AG04450 (cell line): ENCODE data around the gene TRRAP. TPM values are rescaled to one million over a fixed set of nuclear protein-coding genes. Genes with fewer than 3 reads are reported as not detected.

Source experiments
- CTCF ChIA-PET: fragments of 300-600, 350-600 bp; formaldehyde crosslinking; extraction: SDS; loops from one replicate; lab custom pipeline; 2022; ENCODE audit warnings: antibody characterized with exemption, inconsistent platforms; lab: Charles Lee
- POLR2A ChIA-PET: fragments of 350-600 bp; formaldehyde crosslinking; extraction: SDS; loops from one replicate; lab custom pipeline; 2021; ENCODE audit warnings: antibody characterized with exemption, inconsistent platforms; lab: Yijun Ruan, JAX
- DNase-seq: peaks from one replicate; pipeline ENCODE4 v3.0.0-alpha.2; 2011; ENCODE audit warnings: low read depth, low spot score
- H3K27ac ChIP-seq: one replicate; pipeline ENCODE4 v1.5.1; 2012; ENCODE audit warnings: low read depth, low read length, control low read depth
- H3K27me3 ChIP-seq: one replicate; pipeline ENCODE4 v1.6.0; 2012; ENCODE audit warnings: low read length; ENCODE audit not compliant: control insufficient read depth, insufficient read depth
- H3K4me3 ChIP-seq: 2 replicates; pipeline ENCODE4 v1.5.1; 2011; ENCODE audit warnings: mild to moderate bottlenecking, low read depth, low read length, control low read depth
- H3K9me3 ChIP-seq: 2 replicates; pipeline ENCODE4 v1.5.1; 2012; ENCODE audit warnings: low read length; ENCODE audit not compliant: control insufficient read depth, insufficient read depth
- polyA plus RNA-seq: library from polyadenylated mRNA; depleted of rRNA; stranded (reverse); fragments of >200 nt; gene quantifications from 2 replicates; pipeline ENCODE4 v1.2.3, GENCODE V29; 2011
- TF ChIP-seq, protein P1 (sequence below): IDR thresholded peaks from 2 replicates; pipeline ENCODE4 v1.5.1; 2011; ENCODE audit warnings: low read depth, low read length, control low read depth, inconsistent platforms

The TRRAP gene
- polyA plus RNA-seq, 1 experiment, result 20.6 TPM

DNA sequence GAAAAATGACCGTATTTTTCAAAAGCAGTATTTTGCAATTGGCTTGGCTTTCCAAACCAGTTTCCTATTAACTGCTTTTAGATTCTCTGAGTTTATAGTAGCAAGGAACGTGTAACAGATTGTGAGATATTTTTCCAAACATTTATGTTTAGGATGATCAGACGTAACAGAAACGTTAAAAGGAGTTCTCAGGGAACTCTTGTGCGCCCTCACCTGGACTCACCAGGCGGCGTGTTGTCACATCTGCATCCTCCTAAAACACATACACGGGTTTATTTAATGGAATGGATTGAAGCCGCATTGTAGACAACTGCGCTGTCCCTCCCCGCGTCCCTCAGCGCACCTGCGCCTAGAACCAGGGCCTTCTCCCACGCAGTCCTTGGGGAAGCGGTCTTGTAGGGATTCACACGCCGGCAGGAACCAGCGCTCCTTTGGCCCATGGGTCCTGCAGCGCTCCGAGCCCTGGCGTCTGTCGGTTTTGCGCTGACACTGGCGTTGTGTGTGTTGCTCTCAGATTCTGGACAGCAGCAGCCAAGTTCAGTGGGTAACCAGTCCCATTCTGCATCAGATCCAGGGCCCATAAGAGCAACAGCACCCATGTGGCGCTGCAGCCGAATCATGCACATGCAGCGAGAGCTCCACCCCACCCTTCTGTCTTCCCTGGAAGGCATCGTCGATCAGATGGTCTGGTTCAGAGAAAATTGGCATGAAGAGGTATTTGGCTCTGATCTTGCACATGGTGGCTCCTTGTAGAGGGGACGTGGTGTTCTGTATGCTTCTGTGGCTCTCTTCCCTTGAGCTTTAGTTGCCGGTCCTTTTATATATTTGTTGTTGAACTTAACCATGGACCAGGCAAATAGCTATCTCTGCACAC lies 114.9 kb downstream of the TRRAP start:
- Histone ChIP-seq H3K4me3 (no peak overlapping the region), H3K27ac (no peak overlapping the region), H3K9me3 (no peaks in the 10 kb centered on the region), H3K27me3 (no peaks in the 10 kb centered on the region)
- ChIA-PET CTCF (no interaction called here), POLR2A (no interaction called here)
- DNase-seq, result no peak
- TF ChIP-seq, protein P1, sequence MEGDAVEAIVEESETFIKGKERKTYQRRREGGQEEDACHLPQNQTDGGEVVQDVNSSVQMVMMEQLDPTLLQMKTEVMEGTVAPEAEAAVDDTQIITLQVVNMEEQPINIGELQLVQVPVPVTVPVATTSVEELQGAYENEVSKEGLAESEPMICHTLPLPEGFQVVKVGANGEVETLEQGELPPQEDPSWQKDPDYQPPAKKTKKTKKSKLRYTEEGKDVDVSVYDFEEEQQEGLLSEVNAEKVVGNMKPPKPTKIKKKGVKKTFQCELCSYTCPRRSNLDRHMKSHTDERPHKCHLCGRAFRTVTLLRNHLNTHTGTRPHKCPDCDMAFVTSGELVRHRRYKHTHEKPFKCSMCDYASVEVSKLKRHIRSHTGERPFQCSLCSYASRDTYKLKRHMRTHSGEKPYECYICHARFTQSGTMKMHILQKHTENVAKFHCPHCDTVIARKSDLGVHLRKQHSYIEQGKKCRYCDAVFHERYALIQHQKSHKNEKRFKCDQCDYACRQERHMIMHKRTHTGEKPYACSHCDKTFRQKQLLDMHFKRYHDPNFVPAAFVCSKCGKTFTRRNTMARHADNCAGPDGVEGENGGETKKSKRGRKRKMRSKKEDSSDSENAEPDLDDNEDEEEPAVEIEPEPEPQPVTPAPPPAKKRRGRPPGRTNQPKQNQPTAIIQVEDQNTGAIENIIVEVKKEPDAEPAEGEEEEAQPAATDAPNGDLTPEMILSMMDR, result no peak

DNA sequence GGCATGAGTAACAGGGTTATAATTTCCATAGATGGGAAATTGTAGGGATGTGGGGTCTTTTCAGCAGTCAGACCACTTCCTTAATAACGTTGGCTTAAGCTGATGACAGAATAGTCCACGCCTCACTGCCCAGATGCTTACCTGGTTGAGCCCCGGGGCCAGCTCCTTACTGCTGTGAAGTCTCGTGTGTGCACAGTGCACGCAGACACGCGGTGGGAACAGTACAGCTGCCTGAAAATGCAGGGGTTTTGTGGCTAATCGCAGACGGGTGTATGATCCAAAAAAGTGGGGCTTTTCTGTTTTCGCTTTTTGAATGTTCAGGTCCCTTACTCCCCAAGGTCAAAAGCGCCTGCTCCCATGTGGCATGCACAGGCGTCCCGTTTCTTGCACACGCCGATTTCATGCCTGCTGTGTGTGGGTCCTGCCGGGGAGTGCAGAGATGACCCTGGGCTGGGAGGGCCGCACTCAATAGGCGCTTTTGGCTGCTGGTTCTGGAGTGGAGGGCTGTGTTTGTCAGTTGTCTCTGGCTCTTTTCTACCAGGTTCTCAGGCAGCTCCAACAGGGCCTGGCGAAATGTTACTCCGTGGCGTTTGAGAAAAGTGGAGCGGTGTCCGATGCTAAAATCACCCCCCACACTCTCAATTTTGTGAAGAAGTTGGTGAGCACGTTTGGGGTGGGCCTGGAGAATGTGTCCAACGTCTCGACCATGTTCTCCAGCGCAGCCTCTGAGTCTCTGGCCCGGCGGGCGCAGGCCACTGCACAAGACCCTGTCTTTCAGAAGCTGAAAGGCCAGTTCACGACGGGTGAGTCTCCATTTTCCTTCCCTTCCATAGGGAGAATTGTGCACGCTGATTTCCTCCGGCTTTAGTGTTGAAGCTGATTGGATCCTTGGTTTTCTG lies 116.0 kb downstream of the TRRAP start:
- TF ChIP-seq, protein P1, result no peak
- CTCF ChIA-PET, result no interaction called here
- H3K4me3 ChIP-seq, result no peak overlapping the region
- POLR2A ChIA-PET, result no interaction called here
- no peak for DNase-seq
- H3K27ac ChIP-seq, result no peak overlapping the region
- H3K27me3 ChIP-seq, result no peaks in the 10 kb centered on the region
- H3K9me3 ChIP-seq, result no peaks in the 10 kb centered on the region

DNA sequence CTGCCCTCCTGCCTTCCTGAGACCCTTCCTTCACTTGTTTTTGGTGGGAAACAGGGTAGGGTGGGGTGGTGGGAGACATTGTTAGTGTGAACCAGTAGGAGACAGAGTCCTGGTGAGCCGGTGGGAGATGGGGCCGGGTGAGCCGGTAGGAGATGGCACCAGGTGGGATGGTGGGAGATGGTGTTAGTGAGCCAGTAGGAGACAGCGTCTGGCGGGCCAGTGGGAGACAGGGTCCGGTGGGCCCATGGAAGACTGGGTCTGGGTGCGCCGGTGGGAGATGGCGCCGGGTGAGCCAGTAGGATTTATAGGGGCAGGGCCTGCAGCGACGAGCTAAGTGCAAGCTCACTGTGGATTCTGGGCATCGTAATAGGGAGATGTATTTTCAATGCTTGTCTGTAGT lies 116.8 kb downstream of the TRRAP start:
- CTCF ChIA-PET, result no interaction called here
- POLR2A ChIA-PET, result no interaction called here
- no peak overlapping the region for H3K27ac ChIP-seq
- no peaks in the 10 kb centered on the region for H3K27me3 ChIP-seq
- TF ChIP-seq, protein P1, result no peak
- no peak overlapping the region for H3K4me3 ChIP-seq
- no peak for DNase-seq
- no peaks in the 10 kb centered on the region for H3K9me3 ChIP-seq

DNA sequence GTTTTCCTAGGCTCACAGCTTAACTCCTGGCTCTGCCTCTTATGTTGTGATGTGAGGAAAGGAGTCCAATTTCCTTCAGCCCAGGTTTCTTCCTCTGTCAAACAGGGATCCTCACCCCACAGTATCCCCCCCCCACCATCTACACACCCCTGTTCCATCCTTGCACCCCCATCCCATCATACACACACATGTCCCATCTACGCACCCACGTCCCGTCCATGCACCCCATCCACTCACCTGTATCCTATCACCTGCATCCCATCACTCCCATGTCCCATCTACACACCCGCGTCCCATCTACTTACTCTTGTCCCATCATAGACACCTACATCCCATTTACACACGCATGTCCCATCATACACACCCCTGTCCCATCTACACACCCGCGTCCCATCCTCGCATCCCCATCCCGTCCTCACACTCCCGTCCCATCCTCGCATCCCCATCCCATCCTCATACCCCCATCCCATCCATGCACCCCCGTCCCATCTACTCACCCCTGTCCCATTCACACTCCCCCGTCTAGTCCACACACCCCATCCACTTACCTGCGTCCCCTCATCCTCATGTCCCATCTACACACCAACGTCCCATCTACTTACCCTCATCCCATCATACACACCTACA lies 117.3 kb downstream of the TRRAP start:
- POLR2A ChIA-PET, result no interaction called here
- Histone ChIP-seq H3K27ac (no peak overlapping the region), H3K9me3 (peaks cover 3% of the 10 kb centered on the region; the same call in 1 of the 2 replicates), H3K4me3 (no peak overlapping the region), H3K27me3 (no peaks in the 10 kb centered on the region)
- DNase-seq, result no peak
- TF ChIP-seq, protein P1, result no peak
- CTCF ChIA-PET, result no interaction called here
